Liver (tissue), 9 donors: ENCODE results near the gene GPR183. TPM values are rescaled to one million over a fixed set of nuclear protein-coding genes. Genes with fewer than 3 reads are reported as not detected.

ENCODE experiments used
- DNase-seq: peaks from one replicate; pipeline ENCODE4 v3.0.0-alpha.2; 2017; ENCODE audit warnings: low spot score
- H3K27ac ChIP-seq, 2 donors: one replicate each; pipeline ENCODE4 v1.7.0; 2013; ENCODE audit warnings: inconsistent platforms in 2 of 2, low read length in 2 of 2, control low read depth in 1 of 2, low read depth in 1 of 2, mild to moderate bottlenecking in 1 of 2
- H3K27me3 ChIP-seq, 4 donors: one replicate each; pipeline versions ENCODE4 v1.6.1 to v1.7.0; 2013; ENCODE audit warnings: low read length in 3 of 4, inconsistent platforms in 1 of 4, mild to moderate bottlenecking in 1 of 4, moderate library complexity in 1 of 4; ENCODE audit not compliant: control insufficient read depth in 4 of 4, insufficient read depth in 4 of 4
- H3K36me3 ChIP-seq, 4 donors: one replicate each; pipeline versions ENCODE4 v1.6.1 to v1.7.0; 2013; ENCODE audit warnings: low read length in 3 of 4, mild to moderate bottlenecking in 3 of 4, low read depth in 1 of 4, moderate library complexity in 1 of 4; ENCODE audit not compliant: control insufficient read depth in 4 of 4, insufficient read depth in 3 of 4
- H3K4me1 ChIP-seq, 4 donors: one replicate each; pipeline versions ENCODE4 v1.6.1 to v1.7.0; 2013; ENCODE audit warnings: low read length in 3 of 4, mild to moderate bottlenecking in 3 of 4, moderate library complexity in 1 of 4; ENCODE audit not compliant: control insufficient read depth in 4 of 4, insufficient read depth in 4 of 4
- H3K4me3 ChIP-seq, 3 donors: one replicate each; pipeline versions ENCODE4 v1.6.1 to v1.7.0; 2013; ENCODE audit warnings: low read length in 3 of 3, control low read depth in 1 of 3, low read depth in 1 of 3, mild to moderate bottlenecking in 1 of 3
- H3K9ac ChIP-seq, 2 donors: one replicate each; pipeline ENCODE4 v1.7.0; 2013; ENCODE audit warnings: low read length in 2 of 2, mild to moderate bottlenecking in 2 of 2, moderate library complexity in 2 of 2, control low read depth in 1 of 2, low read depth in 1 of 2
- H3K9me3 ChIP-seq, 4 donors: one replicate each; pipeline versions ENCODE4 v1.6.1 to v1.7.0; 2013; ENCODE audit warnings: low read length in 3 of 4; ENCODE audit not compliant: control insufficient read depth in 4 of 4
- EGR1 ChIP-seq, 2 donors: IDR thresholded peaks; 2 replicates each; pipeline ENCODE4 v1.6.1; 2016 to 2018; ENCODE audit warnings: antibody characterized with exemption in 2 of 2, low read depth in 2 of 2
- FOXA1 ChIP-seq: IDR thresholded peaks from 2 replicates; pipeline ENCODE4 v1.6.1; 2016; ENCODE audit warnings: antibody characterized with exemption
- FOXA2 ChIP-seq: IDR thresholded peaks from 2 replicates; pipeline ENCODE4 v1.6.1; 2016; ENCODE audit warnings: antibody characterized with exemption
- GABPA ChIP-seq, 2 donors: IDR thresholded peaks in 1 of 2; conservative IDR thresholded peaks in 1 of 2; 2 replicates each; pipeline ENCODE4 v1.6.1; 2016; ENCODE audit warnings: antibody characterized with exemption in 2 of 2, mild to moderate bottlenecking in 1 of 2, moderate library complexity in 1 of 2
- HNF4A ChIP-seq, 2 donors: conservative IDR thresholded peaks; 2 replicates each; pipeline ENCODE4 v1.6.1; 2016; ENCODE audit warnings: antibody characterized with exemption in 2 of 2, mild to moderate bottlenecking in 2 of 2
- HNF4G ChIP-seq: IDR thresholded peaks from 2 replicates; pipeline ENCODE4 v1.6.1; 2016; ENCODE audit warnings: antibody characterized with exemption
- JUND ChIP-seq, 2 donors: IDR thresholded peaks; 2 replicates each; pipeline ENCODE4 v1.6.1; 2016; ENCODE audit warnings: antibody characterized with exemption in 2 of 2
- NR2F2 ChIP-seq: IDR thresholded peaks from 2 replicates; pipeline ENCODE4 v1.6.1; 2016; ENCODE audit warnings: antibody characterized with exemption
- RAD21 ChIP-seq, 2 donors: IDR thresholded peaks; 2 replicates each; pipeline ENCODE4 v1.6.1; 2016; ENCODE audit warnings: antibody characterized with exemption in 2 of 2, mild to moderate bottlenecking in 2 of 2
- RXRA ChIP-seq, 2 donors: IDR thresholded peaks; 2 replicates each; pipeline ENCODE4 v1.6.1; 2017 to 2018; ENCODE audit warnings: antibody characterized with exemption in 2 of 2, mild to moderate bottlenecking in 1 of 2
- SP1 ChIP-seq: IDR thresholded peaks from 2 replicates; pipeline ENCODE4 v1.6.1; 2018; ENCODE audit warnings: antibody characterized with exemption, mild to moderate bottlenecking
- TAF1 ChIP-seq: conservative IDR thresholded peaks from 2 replicates; pipeline ENCODE4 v1.6.1; 2016; ENCODE audit warnings: antibody characterized with exemption, mild to moderate bottlenecking
- YY1 ChIP-seq: IDR thresholded peaks from 2 replicates; pipeline ENCODE4 v1.6.1; 2016; ENCODE audit warnings: antibody characterized with exemption, mild to moderate bottlenecking
- WGBS: extraction: QIAGEN DNeasy Blood & Tissue Kit; methylation state at CpG from one replicate; pipeline ENCODE4 v1.1.7; 2013; 5-methylcytosine and 5-hydroxymethylcytosine counted together
- polyA plus RNA-seq, 2 donors: library from polyadenylated mRNA; stranded (reverse) in 1 of 2; unstranded in 1 of 2; fragments of 200-250 nt in 1 of 2; fragments of >200 nt in 1 of 2; fragmentation: Nextera tagmentation in 1 of 2; extraction: Ambion mirVana in 1 of 2; gene quantifications; one replicate each; pipeline versions ENCODE4 v1.2.1 to v1.2.3, GENCODE V29; 2013 to 2015
- total RNA-seq, 2 donors: library from RNA; depleted of rRNA; stranded (reverse); fragments of >200 nt; gene quantifications; one replicate each; pipeline ENCODE4 v1.2.3, GENCODE V29; 2014
- TF ChIP-seq, protein P1 (sequence below): IDR thresholded peaks from 2 replicates; pipeline ENCODE4 v1.6.1; 2016; ENCODE audit warnings: antibody characterized with exemption
- TF ChIP-seq, protein P2 (sequence below): IDR thresholded peaks from 2 replicates; pipeline ENCODE4 v1.6.1; 2016; ENCODE audit warnings: antibody characterized with exemption, mild to moderate bottlenecking
- TF ChIP-seq, protein P3 (sequence below): IDR thresholded peaks from 2 replicates; pipeline ENCODE4 v1.6.1; 2016; ENCODE audit warnings: antibody characterized with exemption
- TF ChIP-seq, protein P4 (sequence below): IDR thresholded peaks from 2 replicates; pipeline ENCODE4 v1.6.1; 2016; ENCODE audit warnings: antibody characterized with exemption
- TF ChIP-seq, protein P5 (sequence below): fragments of 150-350 bp; IDR thresholded peaks from 2 replicates; pipeline ENCODE4 v1.5.1; 2017; ENCODE audit warnings: improper control_type of control experiment, low read depth, low read length; ENCODE audit not compliant: missing input control
- donor health status: healthy.
- donor health status: healthy.
- donor health status: healthy.
- donor health status: healthy.
- donor health status: healthy.

Gene GPR183
- total and polyA plus RNA-seq, 4 donors: 0.89 to 4.3 (median 2.9) TPM

DNA sequence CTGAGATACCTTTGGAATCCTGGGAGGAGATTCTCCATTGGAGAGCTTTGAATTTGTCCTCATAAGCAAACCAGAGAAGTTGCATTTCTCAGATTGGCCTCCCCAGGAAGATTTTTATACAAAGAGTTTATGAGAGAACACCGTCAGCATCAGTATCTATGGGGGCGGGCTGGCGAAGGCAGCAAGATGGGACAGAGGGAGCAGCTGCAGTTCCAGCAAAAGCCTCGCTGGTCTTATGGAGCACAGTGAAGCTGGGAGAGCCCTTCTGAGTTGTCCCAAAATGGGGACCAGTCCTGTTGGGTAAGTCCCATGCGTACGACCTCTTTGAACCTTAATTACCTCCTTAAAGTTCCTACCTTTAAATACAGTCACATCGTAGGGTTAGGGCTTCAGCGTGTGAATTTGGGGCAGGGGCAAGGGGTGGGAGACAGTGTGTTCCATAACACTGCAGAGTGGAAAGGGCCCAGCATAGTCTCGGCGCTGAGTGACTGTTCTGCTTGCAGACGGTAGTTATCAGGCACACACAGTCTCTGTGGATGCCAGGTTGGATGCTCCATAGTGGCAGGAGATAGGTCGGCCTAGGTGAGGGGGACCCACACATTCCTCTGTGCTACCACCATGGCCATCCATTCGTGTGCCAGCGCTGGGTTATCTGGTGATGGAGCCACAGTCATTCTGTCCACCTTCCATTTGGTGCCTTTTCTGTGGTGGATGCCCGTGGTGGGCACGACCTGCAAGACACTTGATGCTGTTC lies 34.9 kb upstream of the GPR183 start:
- DNase-seq: no peak
- peaks cover 0 to 7% (median 1%) of the 10 kb centered on the region in 4 donors for H3K4me1 ChIP-seq
- peaks cover 7 to 24% (median 21%) of the 10 kb centered on the region in 4 donors for H3K36me3 ChIP-seq
- TF ChIP-seq YY1 (no peak), FOXA2 (no peak), TAF1 (no peak), FOXA1 (no peak)
- TF ChIP-seq, protein P1, sequence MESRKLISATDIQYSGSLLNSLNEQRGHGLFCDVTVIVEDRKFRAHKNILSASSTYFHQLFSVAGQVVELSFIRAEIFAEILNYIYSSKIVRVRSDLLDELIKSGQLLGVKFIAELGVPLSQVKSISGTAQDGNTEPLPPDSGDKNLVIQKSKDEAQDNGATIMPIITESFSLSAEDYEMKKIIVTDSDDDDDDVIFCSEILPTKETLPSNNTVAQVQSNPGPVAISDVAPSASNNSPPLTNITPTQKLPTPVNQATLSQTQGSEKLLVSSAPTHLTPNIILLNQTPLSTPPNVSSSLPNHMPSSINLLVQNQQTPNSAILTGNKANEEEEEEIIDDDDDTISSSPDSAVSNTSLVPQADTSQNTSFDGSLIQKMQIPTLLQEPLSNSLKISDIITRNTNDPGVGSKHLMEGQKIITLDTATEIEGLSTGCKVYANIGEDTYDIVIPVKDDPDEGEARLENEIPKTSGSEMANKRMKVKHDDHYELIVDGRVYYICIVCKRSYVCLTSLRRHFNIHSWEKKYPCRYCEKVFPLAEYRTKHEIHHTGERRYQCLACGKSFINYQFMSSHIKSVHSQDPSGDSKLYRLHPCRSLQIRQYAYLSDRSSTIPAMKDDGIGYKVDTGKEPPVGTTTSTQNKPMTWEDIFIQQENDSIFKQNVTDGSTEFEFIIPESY: no peak
- no peaks in the 10 kb centered on the region for H3K9me3 ChIP-seq
- no peak overlapping the region for H3K27ac ChIP-seq
- WGBS: 95% methylated on average over 16 of the region's 16 CpGs
- no peak overlapping the region for H3K9ac ChIP-seq
- H3K27me3 ChIP-seq: no peaks in the 10 kb centered on the region
- no peak overlapping the region for H3K4me3 ChIP-seq

DNA sequence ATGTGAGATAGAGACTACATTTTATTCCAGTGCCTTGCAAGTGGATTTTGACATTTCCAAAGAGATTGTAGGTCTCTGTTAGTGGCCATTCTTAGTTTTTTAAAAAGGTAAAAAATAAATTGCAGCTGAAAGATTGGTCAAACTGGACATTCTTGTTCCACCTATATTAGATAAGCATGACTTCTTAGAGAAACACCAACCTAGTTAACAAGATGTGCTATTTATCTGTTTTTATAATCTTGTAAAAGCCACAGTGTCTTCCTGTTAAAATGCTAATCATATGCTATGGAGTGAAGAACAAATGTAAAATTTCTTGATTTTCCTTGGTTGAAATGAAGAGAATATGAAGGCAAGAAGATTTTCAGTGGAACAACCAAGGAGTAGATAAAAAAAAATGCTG lies 33.4 kb upstream of the GPR183 start:
- no peak for DNase-seq
- no peak overlapping the region for H3K4me3 ChIP-seq
- peaks cover 7 to 24% (median 19%) of the 10 kb centered on the region in 4 donors for H3K36me3 ChIP-seq
- H3K27me3 ChIP-seq: no peaks in the 10 kb centered on the region
- TF ChIP-seq, protein P2, sequence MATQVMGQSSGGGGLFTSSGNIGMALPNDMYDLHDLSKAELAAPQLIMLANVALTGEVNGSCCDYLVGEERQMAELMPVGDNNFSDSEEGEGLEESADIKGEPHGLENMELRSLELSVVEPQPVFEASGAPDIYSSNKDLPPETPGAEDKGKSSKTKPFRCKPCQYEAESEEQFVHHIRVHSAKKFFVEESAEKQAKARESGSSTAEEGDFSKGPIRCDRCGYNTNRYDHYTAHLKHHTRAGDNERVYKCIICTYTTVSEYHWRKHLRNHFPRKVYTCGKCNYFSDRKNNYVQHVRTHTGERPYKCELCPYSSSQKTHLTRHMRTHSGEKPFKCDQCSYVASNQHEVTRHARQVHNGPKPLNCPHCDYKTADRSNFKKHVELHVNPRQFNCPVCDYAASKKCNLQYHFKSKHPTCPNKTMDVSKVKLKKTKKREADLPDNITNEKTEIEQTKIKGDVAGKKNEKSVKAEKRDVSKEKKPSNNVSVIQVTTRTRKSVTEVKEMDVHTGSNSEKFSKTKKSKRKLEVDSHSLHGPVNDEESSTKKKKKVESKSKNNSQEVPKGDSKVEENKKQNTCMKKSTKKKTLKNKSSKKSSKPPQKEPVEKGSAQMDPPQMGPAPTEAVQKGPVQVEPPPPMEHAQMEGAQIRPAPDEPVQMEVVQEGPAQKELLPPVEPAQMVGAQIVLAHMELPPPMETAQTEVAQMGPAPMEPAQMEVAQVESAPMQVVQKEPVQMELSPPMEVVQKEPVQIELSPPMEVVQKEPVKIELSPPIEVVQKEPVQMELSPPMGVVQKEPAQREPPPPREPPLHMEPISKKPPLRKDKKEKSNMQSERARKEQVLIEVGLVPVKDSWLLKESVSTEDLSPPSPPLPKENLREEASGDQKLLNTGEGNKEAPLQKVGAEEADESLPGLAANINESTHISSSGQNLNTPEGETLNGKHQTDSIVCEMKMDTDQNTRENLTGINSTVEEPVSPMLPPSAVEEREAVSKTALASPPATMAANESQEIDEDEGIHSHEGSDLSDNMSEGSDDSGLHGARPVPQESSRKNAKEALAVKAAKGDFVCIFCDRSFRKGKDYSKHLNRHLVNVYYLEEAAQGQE: no peak
- TF ChIP-seq FOXA2: no peak
- TF ChIP-seq RAD21 (IDR thresholded peaks at IDR 0.05): no peak
- TF ChIP-seq HNF4G: no peak
- TF ChIP-seq, protein P1: no peak
- TF ChIP-seq, protein P3, sequence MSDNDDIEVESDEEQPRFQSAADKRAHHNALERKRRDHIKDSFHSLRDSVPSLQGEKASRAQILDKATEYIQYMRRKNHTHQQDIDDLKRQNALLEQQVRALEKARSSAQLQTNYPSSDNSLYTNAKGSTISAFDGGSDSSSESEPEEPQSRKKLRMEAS: no peak
- TF ChIP-seq RXRA (IDR thresholded peaks at IDR 0.05): no peak
- TF ChIP-seq, protein P4, sequence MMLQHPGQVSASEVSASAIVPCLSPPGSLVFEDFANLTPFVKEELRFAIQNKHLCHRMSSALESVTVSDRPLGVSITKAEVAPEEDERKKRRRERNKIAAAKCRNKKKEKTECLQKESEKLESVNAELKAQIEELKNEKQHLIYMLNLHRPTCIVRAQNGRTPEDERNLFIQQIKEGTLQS: no peak
- TF ChIP-seq, protein P5, sequence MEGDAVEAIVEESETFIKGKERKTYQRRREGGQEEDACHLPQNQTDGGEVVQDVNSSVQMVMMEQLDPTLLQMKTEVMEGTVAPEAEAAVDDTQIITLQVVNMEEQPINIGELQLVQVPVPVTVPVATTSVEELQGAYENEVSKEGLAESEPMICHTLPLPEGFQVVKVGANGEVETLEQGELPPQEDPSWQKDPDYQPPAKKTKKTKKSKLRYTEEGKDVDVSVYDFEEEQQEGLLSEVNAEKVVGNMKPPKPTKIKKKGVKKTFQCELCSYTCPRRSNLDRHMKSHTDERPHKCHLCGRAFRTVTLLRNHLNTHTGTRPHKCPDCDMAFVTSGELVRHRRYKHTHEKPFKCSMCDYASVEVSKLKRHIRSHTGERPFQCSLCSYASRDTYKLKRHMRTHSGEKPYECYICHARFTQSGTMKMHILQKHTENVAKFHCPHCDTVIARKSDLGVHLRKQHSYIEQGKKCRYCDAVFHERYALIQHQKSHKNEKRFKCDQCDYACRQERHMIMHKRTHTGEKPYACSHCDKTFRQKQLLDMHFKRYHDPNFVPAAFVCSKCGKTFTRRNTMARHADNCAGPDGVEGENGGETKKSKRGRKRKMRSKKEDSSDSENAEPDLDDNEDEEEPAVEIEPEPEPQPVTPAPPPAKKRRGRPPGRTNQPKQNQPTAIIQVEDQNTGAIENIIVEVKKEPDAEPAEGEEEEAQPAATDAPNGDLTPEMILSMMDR: no peak
- no peak for TF ChIP-seq TAF1
- no peak for TF ChIP-seq GABPA (IDR thresholded peaks at IDR 0.05 in 1 of 2, conservative IDR thresholded peaks at IDR 0.05 in 1 of 2)
- no peak for TF ChIP-seq SP1
- no peak for TF ChIP-seq JUND (IDR thresholded peaks at IDR 0.05)
- TF ChIP-seq HNF4A (conservative IDR thresholded peaks at IDR 0.05): no peak
- TF ChIP-seq EGR1 (IDR thresholded peaks at IDR 0.05; ENCODE audit: low read depth in 2 of 2): no peak
- TF ChIP-seq YY1: no peak
- no peak for TF ChIP-seq NR2F2
- TF ChIP-seq FOXA1: no peak
- peaks cover 0 to 7% (median 1%) of the 10 kb centered on the region in 4 donors for H3K4me1 ChIP-seq
- H3K27ac ChIP-seq: no peak overlapping the region
- no peaks in the 10 kb centered on the region for H3K9me3 ChIP-seq
- H3K9ac ChIP-seq: no peak overlapping the region
